ENCODE data around the gene SPON1. TPM values are rescaled to one million over a fixed set of nuclear protein-coding genes. Genes with fewer than 3 reads are reported as not detected.

Gene SPON1
- total and polyA plus RNA-seq, 2 of the 8 experiments (the other 6 are each of a cell fraction or from before 2014, with no cell fraction given), result 1.5 to 5.4 TPM

DNA sequence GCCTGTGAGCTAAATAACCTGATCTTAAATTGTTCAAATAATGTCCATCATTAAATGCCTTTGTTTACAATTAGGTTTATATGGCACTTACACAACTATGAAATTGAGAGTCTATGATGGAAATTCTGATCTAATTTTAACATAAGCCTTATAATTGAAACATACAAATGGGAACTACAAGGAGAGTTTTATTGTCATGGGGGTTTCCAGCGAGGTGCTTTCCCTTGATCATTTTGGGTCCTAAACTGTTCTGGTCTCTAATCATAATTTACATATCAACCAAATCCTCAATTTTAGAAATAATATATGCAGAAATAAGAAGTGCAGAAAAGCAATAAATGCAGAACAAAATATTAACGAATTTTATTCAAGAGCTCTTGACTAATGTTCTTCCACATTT lies 351.6 kb downstream of the SPON1 start:
- Histone ChIP-seq H3K27ac (ENCODE audit: low read depth, low read length) (no peak overlapping the region), H3K9me3 (ENCODE audit: insufficient read depth in 2 of 2, low read depth in 1 of 2, low read length in 1 of 2) (no peaks in the 10 kb centered on the region), H2AFZ (ENCODE audit: low read length) (no peak overlapping the region), H3K23ac (ENCODE audit: insufficient read length) (no peak overlapping the region), H2AK5ac (ENCODE audit: low read depth, low read length) (no peak overlapping the region), H2BK20ac (ENCODE audit: low read length) (no peak overlapping the region), H3K4me2 (ENCODE audit: insufficient read depth in 1 of 2, low read depth in 2 of 2, low read length in 2 of 2) (no peak overlapping the region), H3K27me3 (replicated peaks in 1 of 4; ENCODE audit: control insufficient read depth in 3 of 4, extremely low read depth in 1 of 4, insufficient read depth in 3 of 4, low read length in 3 of 4) (no peaks in the 10 kb centered on the region), H3K18ac (ENCODE audit: extremely low read depth, low read length) (no peak overlapping the region), H2BK15ac (ENCODE audit: low read length) (no peak overlapping the region), H3K56ac (replicated peaks; ENCODE audit: insufficient read length, low read depth, low read length) (no peak overlapping the region), H4K91ac (replicated peaks; ENCODE audit: insufficient read length, low read length) (no peak overlapping the region), H3K4me1 (replicated peaks in 1 of 4; ENCODE audit: control insufficient read depth in 3 of 4, insufficient read depth in 4 of 4, low read length in 3 of 4) (peaks cover 4 to 24% (median 15%) of the 10 kb centered on the region in 4 experiments), H3K79me1 (ENCODE audit: low read depth, low read length) (peaks cover 5% of the 10 kb centered on the region; the same call in 1 of the 2 replicates), H3K14ac (ENCODE audit: insufficient read length) (no peak overlapping the region), H3K36me3 (ENCODE audit: control insufficient read depth in 2 of 4, insufficient read depth in 4 of 4, low read length in 3 of 4) (no peaks in the 10 kb centered on the region), H2BK12ac (ENCODE audit: low read depth, low read length) (no peak overlapping the region), H2BK5ac (ENCODE audit: low read depth, low read length) (no peak overlapping the region), H3K79me2 (ENCODE audit: control insufficient read depth in 1 of 2, insufficient read depth in 2 of 2, low read length in 2 of 2) (peaks cover 25 to 98% of the 10 kb centered on the region in 2 experiments), H2BK120ac (replicated peaks; ENCODE audit: low read depth, low read length) (no peak overlapping the region), H3K4ac (replicated peaks; ENCODE audit: insufficient read length, low read depth, low read length) (no peak overlapping the region), H3K23me2 (ENCODE audit: low read depth, low read length) (no peaks in the 10 kb centered on the region), H4K5ac (ENCODE audit: insufficient read length, low read depth, low read length) (no peak overlapping the region), H3K4me3 (ENCODE audit: extremely low read depth in 1 of 4, insufficient read depth in 2 of 4, low read depth in 3 of 4, low read length in 4 of 4) (no peak overlapping the region), H3K9ac (replicated peaks in 1 of 4; ENCODE audit: extremely low read depth in 1 of 4, low read depth in 3 of 4, low read length in 3 of 4) (no peak overlapping the region), H4K20me1 (replicated peaks in 1 of 2; ENCODE audit: control insufficient read depth in 1 of 2, insufficient read depth in 2 of 2, low read length in 2 of 2) (peaks cover 21 to 22% of the 10 kb centered on the region in 2 experiments), H4K8ac (ENCODE audit: extremely low read depth, insufficient read depth, low read length) (no peak overlapping the region)
- ChIA-PET POLR2A (ENCODE audit: partially characterized antibody) (interaction anchor here (1.2 to 3.1 kb wide), 2 partner anchors 30 to 43 kb away, joined by 3 to 8 read pairs; no protein-coding TSS in a partner anchor), CTCF (ENCODE audit: partially characterized antibody) (interaction anchor here (0.9 to 2.2 kb wide), 6 partner anchors 10 to 138 kb away, joined by 3 to 11 read pairs (median 4); no protein-coding TSS in a partner anchor)
- DNase-seq (ENCODE audit: low read depth in 1 of 2, low spot score in 2 of 2) (no peak), FAIRE-seq (no peak)
- 70 to 100% methylated on average over 1 to 2 of the region's 2 CpGs for WGBS, 2 experiments (ENCODE audit: extremely low coverage in 1 of 2, insufficient coverage in 1 of 2, insufficient read length in 1 of 2, insufficient replicate concordance in 2 of 2, low coverage in 1 of 2, low lambda C conversion rate in 2 of 2, missing lambda C conversion rate in 1 of 2)
- TF ChIP-seq NRF1 (IDR thresholded peaks at IDR 0.05; ENCODE audit: low read depth, low read length), result no peak
- TF ChIP-seq JUND (IDR thresholded peaks at IDR 0.05; ENCODE audit: low read length), result no peak
- no peak for TF ChIP-seq GABPA (IDR thresholded peaks at IDR 0.05; ENCODE audit: borderline replicate concordance, insufficient read depth, low read length)
- TF ChIP-seq RBBP5 (IDR thresholded peaks at IDR 0.05; ENCODE audit: borderline replicate concordance, low read depth, low read length), result no peak
- no peak for TF ChIP-seq BACH1 (IDR thresholded peaks at IDR 0.05; ENCODE audit: low read length)
- no peak for TF ChIP-seq KDM1A (IDR thresholded peaks at IDR 0.05; ENCODE audit: borderline replicate concordance, low read length)
